Lung (tissue), 12 donors: ENCODE data around the gene TOR4A. TPM values are rescaled to one million over a fixed set of nuclear protein-coding genes. Genes with fewer than 3 reads are reported as not detected.

Experiments
- ATAC-seq: fragments of 200-7000 bp; cut with Tn5 transposase; one replicate; pipeline ENCODE4 v1.9.1; 2020; ENCODE audit warnings: moderate number of reproducible peaks; ENCODE audit not compliant: insufficient read depth, low FRiP score
- DNase-seq, 3 donors: peaks; one replicate each; pipeline ENCODE4 v3.0.0-alpha.2; 2013 to 2017
- H3K27ac ChIP-seq, 2 donors: one replicate each; pipeline ENCODE4 v1.5.1; 2013; ENCODE audit warnings: mild to moderate bottlenecking in 2 of 2, moderate library complexity in 2 of 2, control low read depth in 1 of 2, inconsistent platforms in 1 of 2, low read depth in 1 of 2, low read length in 1 of 2
- H3K27me3 ChIP-seq, 3 donors: one replicate each; pipeline ENCODE4 v1.5.1; 2013; ENCODE audit warnings: low read length in 2 of 3; ENCODE audit not compliant: control insufficient read depth in 3 of 3, insufficient read depth in 3 of 3
- H3K36me3 ChIP-seq, 4 donors: one replicate each; pipeline ENCODE4 v1.5.1; 2013; ENCODE audit warnings: low read length in 4 of 4, mild to moderate bottlenecking in 1 of 4, moderate library complexity in 1 of 4; ENCODE audit not compliant: control insufficient read depth in 4 of 4, insufficient read depth in 4 of 4
- H3K4me1 ChIP-seq, 5 donors: one replicate each; pipeline ENCODE4 v1.5.1; 2013; ENCODE audit warnings: low read length in 5 of 5, mild to moderate bottlenecking in 2 of 5, moderate library complexity in 1 of 5; ENCODE audit not compliant: control insufficient read depth in 5 of 5, insufficient read depth in 5 of 5
- H3K4me3 ChIP-seq: one replicate; pipeline ENCODE4 v1.5.1; 2013; ENCODE audit warnings: mild to moderate bottlenecking, control low read depth, moderate library complexity
- H3K9ac ChIP-seq, 2 donors: one replicate each; pipeline ENCODE4 v1.5.1; 2013; ENCODE audit warnings: low read length in 2 of 2, control low read depth in 1 of 2; ENCODE audit not compliant: insufficient read depth in 1 of 2
- H3K9me3 ChIP-seq, 4 donors: one replicate each; pipeline ENCODE4 v1.5.1; 2013; ENCODE audit warnings: low read length in 3 of 4, mild to moderate bottlenecking in 1 of 4, moderate library complexity in 1 of 4; ENCODE audit not compliant: control insufficient read depth in 4 of 4, insufficient read depth in 3 of 4
- WGBS, 2 donors: extraction: QIAGEN DNeasy Blood & Tissue Kit; methylation state at CpG; one replicate each; pipeline ENCODE4 v1.1.7; 2013; 5-methylcytosine and 5-hydroxymethylcytosine counted together
- polyA plus RNA-seq, 2 donors: library from polyadenylated mRNA; stranded (reverse); fragments of 200-250 nt; gene quantifications; one replicate each; pipeline ENCODE4 v1.2.1, GENCODE V29; 2013
- total RNA-seq, 2 donors: library from RNA; depleted of rRNA in 1 of 2; stranded (reverse); fragments of >200 nt in 1 of 2; gene quantifications; one replicate each; pipeline ENCODE4 v1.2.1, GENCODE V29; 2014 to 2021
- TF ChIP-seq, protein P1 (sequence below): IDR thresholded peaks from 2 replicates; pipeline ENCODE4 v1.5.1; 2012; ENCODE audit warnings: mild to moderate bottlenecking; ENCODE audit errors: control extremely low read depth, extremely low read depth
- donor health status: control.
- donor health status: control.
- donor health status: Bipolar disorder and iron deficiency.
- donor health status: healthy.
- donor health status: DM: yes; HTN: yes; CAD: no.

Gene TOR4A
- total and polyA plus RNA-seq, 4 donors = 9.6 to 42.5 (median 20.7) TPM

GRCh38 chr9:137295849-137296669 lies 18.5 kb downstream of the TOR4A start:
- TF ChIP-seq, protein P1, sequence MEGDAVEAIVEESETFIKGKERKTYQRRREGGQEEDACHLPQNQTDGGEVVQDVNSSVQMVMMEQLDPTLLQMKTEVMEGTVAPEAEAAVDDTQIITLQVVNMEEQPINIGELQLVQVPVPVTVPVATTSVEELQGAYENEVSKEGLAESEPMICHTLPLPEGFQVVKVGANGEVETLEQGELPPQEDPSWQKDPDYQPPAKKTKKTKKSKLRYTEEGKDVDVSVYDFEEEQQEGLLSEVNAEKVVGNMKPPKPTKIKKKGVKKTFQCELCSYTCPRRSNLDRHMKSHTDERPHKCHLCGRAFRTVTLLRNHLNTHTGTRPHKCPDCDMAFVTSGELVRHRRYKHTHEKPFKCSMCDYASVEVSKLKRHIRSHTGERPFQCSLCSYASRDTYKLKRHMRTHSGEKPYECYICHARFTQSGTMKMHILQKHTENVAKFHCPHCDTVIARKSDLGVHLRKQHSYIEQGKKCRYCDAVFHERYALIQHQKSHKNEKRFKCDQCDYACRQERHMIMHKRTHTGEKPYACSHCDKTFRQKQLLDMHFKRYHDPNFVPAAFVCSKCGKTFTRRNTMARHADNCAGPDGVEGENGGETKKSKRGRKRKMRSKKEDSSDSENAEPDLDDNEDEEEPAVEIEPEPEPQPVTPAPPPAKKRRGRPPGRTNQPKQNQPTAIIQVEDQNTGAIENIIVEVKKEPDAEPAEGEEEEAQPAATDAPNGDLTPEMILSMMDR = no peak
- Histone ChIP-seq H3K4me1 (peaks cover 0 to 32% (median 14%) of the 10 kb centered on the region in 5 donors), H3K27ac (peak overlapping the region; percentile 73 to 88), H3K4me3 (peak overlapping the region; percentile 55), H3K36me3 (no peaks in the 10 kb centered on the region), H3K9ac (no peak overlapping the region), H3K9me3 (peaks cover 0 to 6% (median 0%) of the 10 kb centered on the region in 4 donors), H3K27me3 (peaks cover 0 to 32% (median 5%) of the 10 kb centered on the region in 3 donors)
- DNase-seq (peak in 1 of 3 donors; percentile 26), ATAC-seq (no peak)
- WGBS, 2 donors = 12 to 20% methylated on average over 52 to 78 of the region's 78 CpGs

DNA sequence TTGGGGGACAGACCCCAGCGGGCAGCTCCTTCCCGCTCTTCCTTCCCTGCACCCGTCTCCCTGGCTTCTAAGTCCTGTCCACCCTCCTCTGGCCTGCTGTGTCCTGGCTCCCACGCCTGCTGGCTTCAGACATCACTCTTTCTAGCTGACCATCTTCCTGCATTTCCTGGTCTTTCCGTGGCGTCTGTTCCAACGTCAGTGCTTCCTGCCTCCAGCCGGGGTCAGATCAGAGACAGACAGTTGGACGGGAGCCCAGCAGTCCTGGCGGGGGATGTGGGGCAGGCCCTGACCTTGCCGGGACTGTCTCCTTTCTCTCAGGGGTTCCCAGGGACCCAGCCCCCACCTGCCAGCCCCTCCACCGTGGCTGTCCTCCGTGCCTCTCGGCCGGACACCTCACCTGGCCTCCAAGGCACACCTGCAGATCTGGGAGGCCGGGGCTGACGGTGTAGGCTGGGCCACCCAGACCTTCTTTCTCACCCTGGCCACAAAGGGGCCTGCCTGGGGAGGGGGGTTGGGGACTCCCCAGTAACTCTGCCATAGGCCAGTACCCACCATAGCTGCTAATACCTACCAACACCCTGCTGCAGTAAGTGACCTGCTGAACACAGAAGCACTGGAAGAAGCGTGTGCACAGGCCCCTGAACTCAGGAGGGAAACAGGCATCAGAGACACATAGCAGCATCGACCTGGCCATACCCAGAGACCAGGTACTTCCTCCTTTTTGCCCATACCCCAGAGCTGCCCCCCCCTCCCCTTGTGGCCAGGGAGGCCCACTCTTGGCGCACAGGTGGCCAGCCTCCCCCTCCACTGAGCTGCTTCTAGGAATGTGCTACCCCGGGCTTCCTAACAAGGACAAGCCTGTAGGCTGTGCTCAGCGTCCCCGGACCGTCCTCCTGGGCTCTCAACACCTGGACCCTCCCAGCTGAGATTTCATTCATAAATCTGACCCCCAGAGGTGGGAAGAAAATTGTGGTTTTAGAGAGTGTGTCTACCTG lies 19.4 kb downstream of the TOR4A start:
- H3K27ac ChIP-seq = peak overlapping the region; percentile 73 to 88
- peak overlapping the region; percentile 55 for H3K4me3 ChIP-seq
- no peak overlapping the region for H3K9ac ChIP-seq
- H3K9me3 ChIP-seq = peaks cover 0 to 6% (median 0%) of the 10 kb centered on the region in 4 donors
- peak; percentile 60 to 74 (median 64) for DNase-seq
- H3K27me3 ChIP-seq = peaks cover 0 to 32% (median 5%) of the 10 kb centered on the region in 3 donors
- TF ChIP-seq, protein P1 = no peak
- H3K36me3 ChIP-seq = no peaks in the 10 kb centered on the region
- 43 to 54% methylated on average over 24 of the region's 24 CpGs for WGBS, 2 donors
- no peak for ATAC-seq
- peaks cover 0 to 38% (median 14%) of the 10 kb centered on the region in 5 donors for H3K4me1 ChIP-seq

GRCh38 chr9:137297966-137298365 lies 20.4 kb downstream of the TOR4A start:
- no peak overlapping the region for H3K9ac ChIP-seq

More at GRCh38 chr9:137297966-137298365, 20.4 kb downstream of the TOR4A start:
- Histone ChIP-seq H3K36me3 (no peaks in the 10 kb centered on the region), H3K27me3 (peaks cover 0 to 32% (median 5%) of the 10 kb centered on the region in 3 donors), H3K4me3 (no peak overlapping the region), H3K9me3 (peaks cover 0 to 6% (median 0%) of the 10 kb centered on the region in 4 donors), H3K27ac (peak overlapping the region in 1 of 2 donors; percentile 74), H3K4me1 (peaks cover 0 to 43% (median 19%) of the 10 kb centered on the region in 5 donors)
- TF ChIP-seq, protein P1 = no peak
- DNase-seq (peak in 1 of 3 donors; percentile 9), ATAC-seq (no peak)
- WGBS, 2 donors = 53 to 74% methylated on average over 7 of the region's 7 CpGs
